GM21576 (cell line): ENCODE results near the gene PSMD2.

Source experiments
- ATAC-seq: cut with Tn5 transposase; IDR thresholded peaks from one replicate; pipeline ENCODE4 v1.9.1; 2021; ENCODE audit warnings: mild to moderate bottlenecking, moderate library complexity; ENCODE audit not compliant: unreplicated experiment

Gene PSMD2

GRCh38 chr3:184315871-184316661 is 17.0 kb downstream of the PSMD2 start:
- ATAC-seq: no peak

GRCh38 chr3:184316792-184317191 is 17.8 kb downstream of the PSMD2 start:
- ATAC-seq: no peak

GRCh38 chr3:184317201-184317600 is 18.2 kb downstream of the PSMD2 start:
- no peak for ATAC-seq

GRCh38 chr3:184320104-184320445 is 21.0 kb downstream of the PSMD2 start:
- no peak for ATAC-seq

DNA sequence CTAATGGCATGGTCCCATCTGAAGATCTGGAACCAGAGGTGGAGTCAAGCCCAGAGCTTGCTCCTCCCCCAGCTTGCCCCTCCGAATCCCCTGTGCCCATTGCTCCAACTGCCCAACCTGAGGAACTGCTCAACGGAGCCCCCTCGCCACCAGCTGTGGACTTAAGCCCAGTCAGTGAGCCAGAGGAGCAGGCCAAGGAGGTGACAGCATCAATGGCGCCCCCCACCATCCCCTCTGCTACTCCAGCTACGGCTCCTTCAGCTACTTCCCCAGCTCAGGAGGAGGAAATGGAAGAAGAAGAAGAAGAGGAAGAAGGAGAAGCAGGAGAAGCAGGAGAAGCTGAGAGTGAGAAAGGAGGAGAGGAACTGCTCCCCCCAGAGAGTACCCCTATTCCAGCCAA is 22.6 kb downstream of the PSMD2 start:
- no peak for ATAC-seq

- ATAC-seq: no peak
Observed at GRCh38 chr3:184322731-184323487, 23.9 kb downstream of the PSMD2 start.

DNA sequence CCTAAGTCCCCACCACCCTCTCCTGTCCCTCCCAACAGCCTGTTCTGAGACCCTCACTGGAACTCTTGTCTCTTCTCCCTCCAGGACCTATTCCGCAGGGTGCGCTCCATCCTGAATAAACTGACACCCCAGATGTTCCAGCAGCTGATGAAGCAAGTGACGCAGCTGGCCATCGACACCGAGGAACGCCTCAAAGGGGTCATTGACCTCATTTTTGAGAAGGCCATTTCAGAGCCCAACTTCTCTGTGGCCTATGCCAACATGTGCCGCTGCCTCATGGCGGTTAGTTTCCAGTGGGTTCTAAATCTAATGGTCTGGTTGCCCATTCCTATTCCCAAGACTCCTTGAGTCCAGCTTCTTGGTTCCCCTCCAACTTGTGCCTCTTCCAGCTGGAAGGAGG is 24.7 kb downstream of the PSMD2 start:
- no peak for ATAC-seq

GRCh38 chr3:184325269-184325668 is 26.2 kb downstream of the PSMD2 start:
- ATAC-seq: no peak

DNA sequence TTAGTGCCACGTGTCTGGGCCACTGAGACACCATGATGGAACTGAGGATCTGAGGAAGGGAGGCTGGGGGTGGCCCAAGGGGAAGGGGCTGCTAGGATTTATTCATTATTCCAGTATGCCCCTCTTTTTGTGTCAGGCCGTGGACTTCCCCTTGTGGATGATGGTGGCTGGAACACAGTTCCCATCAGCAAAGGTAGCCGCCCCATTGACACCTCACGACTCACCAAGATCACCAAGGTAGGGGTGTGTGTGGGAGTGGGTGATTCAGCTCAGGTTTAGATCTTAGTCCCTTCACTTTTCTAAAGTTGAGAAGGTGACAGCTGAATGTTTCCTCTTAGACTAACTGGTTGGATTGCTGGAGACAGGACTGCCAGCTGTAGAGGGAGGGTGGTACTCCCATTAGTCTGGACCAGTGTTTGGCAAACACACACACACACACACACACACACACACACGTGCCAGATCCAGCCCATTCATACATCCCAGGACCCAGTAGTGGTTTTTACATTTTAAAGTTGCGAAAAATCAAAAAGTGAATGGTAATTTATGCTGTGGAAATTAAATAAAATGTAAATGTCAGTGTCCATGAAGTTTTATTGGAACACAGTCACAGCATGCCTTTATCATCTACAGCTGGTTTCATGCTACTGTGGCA is 26.8 kb downstream of the PSMD2 start:
- ATAC-seq: no peak

DNA sequence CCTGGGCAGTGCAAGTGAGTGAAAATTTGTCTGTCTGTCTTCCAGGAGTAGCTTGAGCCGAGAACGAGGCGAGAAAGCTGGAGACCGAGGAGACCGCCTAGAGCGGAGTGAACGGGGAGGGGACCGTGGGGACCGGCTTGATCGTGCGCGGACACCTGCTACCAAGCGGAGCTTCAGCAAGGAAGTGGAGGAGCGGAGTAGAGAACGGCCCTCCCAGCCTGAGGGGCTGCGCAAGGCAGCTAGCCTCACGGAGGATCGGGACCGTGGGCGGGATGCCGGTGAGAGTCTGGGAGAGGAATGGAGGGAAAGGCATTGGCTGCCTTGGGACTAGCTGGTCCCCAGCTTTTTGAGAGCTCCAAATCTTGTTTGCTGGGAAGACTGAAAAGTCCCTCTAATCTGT is 28.1 kb downstream of the PSMD2 start:
- no peak for ATAC-seq

DNA sequence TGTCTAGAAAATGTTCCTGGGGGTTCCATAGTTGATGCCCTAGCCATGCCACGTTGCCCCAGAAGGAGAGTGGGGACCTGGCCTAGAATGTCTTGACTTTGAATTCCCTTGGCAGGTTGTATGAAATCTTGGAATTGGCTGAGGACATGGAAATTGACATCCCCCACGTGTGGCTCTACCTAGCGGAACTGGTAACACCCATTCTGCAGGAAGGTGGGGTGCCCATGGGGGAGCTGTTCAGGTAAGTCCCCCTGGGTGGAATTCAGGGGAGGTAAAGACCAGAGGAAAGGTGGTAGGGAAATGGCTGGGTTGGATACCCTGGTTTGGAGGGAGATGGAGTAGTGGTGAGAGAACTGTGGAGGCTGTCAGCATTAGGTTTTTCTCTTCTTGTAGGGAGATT is 29.5 kb downstream of the PSMD2 start:
- ATAC-seq: no peak

DNA sequence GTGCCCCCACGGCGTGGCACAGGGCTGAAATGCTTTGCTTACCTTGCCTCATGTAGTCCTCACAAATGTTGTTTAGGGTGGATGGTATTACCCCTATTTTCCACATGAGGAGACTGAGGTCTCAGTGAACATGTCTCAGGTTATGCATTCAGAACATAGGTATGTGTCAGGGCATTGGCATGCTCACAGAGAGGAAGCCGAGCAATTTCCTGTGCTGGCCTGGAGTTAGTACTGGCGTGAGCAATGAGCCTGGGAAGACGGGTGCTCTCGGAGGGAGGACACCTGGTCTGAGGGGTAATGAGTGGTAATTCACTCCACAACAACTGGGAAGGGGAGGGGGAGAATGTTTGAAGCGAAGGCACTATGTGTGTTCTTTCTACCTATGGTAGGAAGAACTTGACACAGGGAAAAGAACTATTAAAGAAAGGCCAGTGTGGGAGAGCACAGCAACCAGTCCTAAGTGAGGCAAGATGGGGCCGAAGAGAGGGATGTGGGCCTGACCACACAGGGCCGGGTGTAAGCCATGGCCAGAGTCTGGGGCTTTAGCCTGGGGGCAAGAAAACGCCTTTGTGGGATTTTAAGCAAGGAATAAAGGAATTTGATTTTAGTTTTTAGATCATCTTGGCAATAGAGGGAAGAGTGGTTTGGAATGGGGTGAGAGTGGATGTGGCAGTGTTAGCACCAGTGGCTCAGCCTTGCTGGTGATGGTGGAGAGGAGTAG is 33.5 kb downstream of the PSMD2 start:
- ATAC-seq: no peak

- no peak for ATAC-seq
Observed at GRCh38 chr3:184333190-184333589, 34.1 kb downstream of the PSMD2 start.

DNA sequence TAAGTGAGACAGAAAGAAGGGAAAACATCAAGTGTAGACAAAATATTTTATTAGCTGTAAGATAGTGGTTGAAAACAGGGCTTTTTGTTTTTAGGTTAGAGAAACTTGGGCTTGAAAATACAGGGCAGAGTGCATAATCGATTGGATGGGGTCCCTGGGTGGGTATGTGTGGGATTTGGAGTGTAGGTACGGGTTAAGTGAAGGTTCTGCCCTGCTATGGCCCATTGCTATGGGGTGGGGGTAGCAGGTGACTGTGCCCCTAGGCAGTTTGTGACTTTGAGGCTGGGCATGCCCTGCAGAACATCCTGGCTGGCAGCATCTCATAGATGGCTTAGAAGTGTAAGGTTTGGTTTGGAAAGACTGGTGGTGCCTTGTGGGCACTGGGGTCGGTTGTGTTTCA is 34.7 kb downstream of the PSMD2 start:
- ATAC-seq: no peak

DNA sequence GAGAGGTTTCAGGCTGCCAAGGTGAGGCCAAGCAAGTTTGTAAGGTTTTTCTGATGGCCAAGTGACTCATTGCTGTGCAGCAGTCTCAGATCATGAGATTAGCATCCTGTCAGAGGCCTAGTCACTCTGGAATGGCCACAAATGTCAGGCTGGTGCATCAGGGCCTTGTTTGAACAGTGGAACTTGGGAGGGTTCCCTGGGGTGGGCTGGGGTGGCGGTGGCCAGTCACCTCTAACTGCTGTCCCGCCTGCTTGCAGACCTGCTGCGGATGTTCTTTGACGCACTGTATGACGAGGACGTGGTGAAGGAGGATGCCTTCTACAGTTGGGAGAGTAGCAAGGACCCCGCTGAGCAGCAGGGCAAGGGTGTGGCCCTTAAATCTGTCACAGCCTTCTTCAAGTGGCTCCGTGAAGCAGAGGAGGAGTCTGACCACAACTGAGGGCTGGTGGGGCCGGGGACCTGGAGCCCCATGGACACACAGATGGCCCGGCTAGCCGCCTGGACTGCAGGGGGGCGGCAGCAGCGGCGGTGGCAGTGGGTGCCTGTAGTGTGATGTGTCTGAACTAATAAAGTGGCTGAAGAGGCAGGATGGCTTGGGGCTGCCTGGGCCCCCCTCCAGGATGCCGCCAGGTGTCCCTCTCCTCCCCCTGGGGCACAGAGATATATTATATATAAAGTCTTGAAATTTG is 35.6 kb downstream of the PSMD2 start:
- no peak for ATAC-seq

DNA sequence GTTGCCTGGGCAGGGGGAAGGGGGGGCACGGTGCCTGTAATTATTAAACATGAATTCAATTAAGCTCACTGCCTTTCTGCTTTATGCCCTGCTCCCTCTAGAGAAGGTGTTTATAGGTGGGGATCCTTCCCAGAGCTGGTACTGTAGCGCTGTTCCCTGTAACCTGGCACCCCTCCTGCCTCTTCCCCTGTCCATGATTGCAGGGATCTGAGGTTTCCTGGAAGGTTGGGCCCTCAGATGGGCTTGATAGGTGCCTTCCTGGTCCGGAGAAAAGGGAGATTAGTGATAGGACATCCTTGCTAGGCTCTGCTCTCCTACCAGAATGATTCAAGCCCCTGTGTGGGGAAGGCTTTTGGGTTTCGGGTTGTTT is 36.2 kb downstream of the PSMD2 start:
- peak; percentile 4 for ATAC-seq

DNA sequence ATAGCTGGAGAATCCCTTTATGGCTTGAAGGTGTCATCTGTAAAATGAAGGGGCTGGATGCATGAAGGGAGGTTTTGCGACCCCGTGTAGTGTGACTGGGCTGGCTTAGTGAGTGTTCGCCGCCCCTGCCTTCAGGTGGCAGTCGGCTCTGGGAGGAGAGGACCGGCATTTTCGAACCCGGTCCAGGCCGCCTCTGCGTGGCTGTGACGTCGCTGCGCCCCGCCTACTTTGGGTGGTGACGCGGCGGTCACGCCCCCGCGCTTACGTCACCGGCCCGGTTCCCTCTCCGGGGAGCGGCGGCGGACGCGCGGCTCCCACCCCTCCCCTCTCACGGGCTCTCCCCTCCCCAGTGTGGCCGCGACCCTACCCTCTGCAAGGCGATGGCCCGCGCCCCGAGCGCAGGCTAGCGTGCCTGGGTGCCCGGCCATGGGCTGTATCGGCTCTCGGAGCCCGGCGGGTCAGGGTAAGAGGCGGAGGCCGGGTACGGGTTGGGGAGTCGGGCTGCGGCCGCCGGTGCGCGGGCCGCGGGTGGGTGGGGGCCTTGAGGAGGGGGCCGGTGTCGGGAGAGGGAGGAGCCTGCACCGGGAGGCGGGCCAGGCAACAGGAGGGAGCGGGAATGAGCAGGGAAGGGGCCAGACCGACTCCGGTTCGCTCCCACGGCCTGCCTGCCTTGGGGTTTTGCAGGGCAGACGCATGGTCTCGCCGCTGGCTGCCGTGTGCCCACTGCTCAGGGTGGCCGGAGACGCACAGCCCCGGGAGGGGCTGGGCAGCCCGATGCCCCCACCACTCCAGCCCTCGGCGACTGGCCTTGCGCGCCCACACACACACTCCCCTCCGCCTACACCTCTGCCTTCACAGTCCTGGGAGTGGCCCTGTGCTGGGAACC is 36.9 kb downstream of the PSMD2 start:
- ATAC-seq: peak; percentile 73

GRCh38 chr3:184336547-184337398 is 37.7 kb downstream of the PSMD2 start:
- no peak for ATAC-seq

DNA sequence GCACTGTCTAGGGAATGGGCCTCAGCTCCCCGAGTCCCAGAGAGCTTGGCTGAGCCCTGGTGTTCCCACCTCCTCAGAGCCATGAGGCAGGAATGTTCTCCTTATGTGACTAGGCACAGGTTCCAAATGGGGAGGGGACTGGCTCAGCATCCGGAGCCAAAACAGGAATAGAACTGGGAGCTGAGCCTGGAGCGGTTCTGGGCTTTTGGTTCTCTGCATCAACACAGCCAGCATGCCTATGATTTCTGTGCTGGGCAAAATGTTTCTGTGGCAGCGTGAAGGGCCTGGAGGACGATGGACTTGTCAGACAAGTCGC is 38.3 kb downstream of the PSMD2 start, which contains the start of gene FAM131A:
FAM131A (plus strand) TSS at position 202 of the 316 bp plus-strand sequence; CDS start at position 233, 31 bp downstream.
- no peak for ATAC-seq
